ENCODE data around the gene MAT2B. TPM values are rescaled to one million over a fixed set of nuclear protein-coding genes. Genes with fewer than 3 reads are reported as not detected.

Gene MAT2B
- total and polyA plus RNA-seq, 4 donors, result 37.5 to 55.0 (median 38.5) TPM

DNA sequence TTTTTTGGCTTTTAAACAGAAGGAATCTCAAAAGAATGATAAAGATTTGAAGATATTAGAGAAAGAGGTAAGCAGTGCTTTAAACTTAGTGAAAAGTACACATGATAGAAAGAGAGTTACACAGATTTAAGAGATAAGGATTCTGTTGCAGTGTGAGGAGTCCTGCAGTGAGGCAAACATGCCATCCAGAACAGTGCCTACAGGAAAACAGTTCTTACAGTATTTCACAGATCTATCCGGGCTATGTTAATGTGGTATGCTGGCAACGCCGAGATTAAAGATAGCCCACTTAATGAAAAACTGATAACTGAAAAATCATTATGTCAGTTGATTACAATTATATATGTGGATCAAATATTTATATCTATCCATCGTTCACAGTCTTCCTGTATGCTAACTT is 37.7 kb upstream of the MAT2B start:
- no peaks in the 10 kb centered on the region for H3K36me3 ChIP-seq (ENCODE audit: control insufficient read depth, insufficient read depth, low read length)
- WGBS (ENCODE audit: insufficient coverage), result no CpG with 5 or more reads among the region's 4 CpGs
- no peak overlapping the region for H3K27ac ChIP-seq (ENCODE audit: low read depth, low read length)

DNA sequence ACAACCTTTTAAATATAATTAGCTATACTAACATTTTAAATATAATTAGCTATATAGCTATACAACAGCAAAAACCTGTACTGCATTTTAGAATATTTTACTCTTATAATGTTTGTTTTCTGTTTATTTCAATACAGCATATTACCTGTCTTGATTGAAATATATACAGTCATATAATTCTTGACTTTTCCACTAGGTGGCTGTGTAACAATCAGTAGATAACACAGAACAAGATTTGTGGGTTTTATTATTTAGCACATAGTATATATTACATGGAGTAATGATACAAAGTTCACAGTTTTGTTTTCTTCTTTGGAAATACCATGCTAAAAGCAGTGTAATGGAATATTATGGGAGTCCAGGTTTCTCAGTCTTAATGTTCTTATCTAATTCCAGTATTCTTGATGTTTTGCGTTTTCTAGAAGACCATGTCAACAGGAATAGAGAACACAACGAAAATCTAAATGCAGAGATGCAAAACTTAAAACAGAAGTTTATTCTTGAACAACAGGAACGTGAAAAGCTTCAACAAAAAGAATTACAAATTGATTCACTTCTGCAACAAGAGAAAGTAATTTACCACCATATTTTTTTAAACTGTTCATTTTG is 31.7 kb upstream of the MAT2B start:
- Histone ChIP-seq H3K4me1 (ENCODE audit: control insufficient read depth, insufficient read depth, low read length) (no peaks in the 10 kb centered on the region), H3K27ac (ENCODE audit: low read depth, low read length) (no peak overlapping the region), H3K27me3 (ENCODE audit: control insufficient read depth, insufficient read depth, low read length) (no peaks in the 10 kb centered on the region), H3K4me3 (ENCODE audit: low read depth, low read length) (no peak overlapping the region), H3K36me3 (ENCODE audit: control insufficient read depth, insufficient read depth, low read length) (no peaks in the 10 kb centered on the region), H3K9me3 (ENCODE audit: control insufficient read depth, insufficient read depth, low read length) (no peaks in the 10 kb centered on the region)
- WGBS (ENCODE audit: insufficient coverage), result 100% methylated on average over 1 of the region's 3 CpGs
- peak in 1 of 6 donors; percentile 3 for DNase-seq (ENCODE audit: low read depth in 4 of 6, low spot score in 6 of 6)

More for the DNA sequence above, 37.7 kb upstream of the MAT2B start:
- H3K4me1 ChIP-seq (ENCODE audit: control insufficient read depth, insufficient read depth, low read length), result no peaks in the 10 kb centered on the region
- DNase-seq (ENCODE audit: low read depth in 4 of 6, low spot score in 6 of 6), result no peak
- H3K27me3 ChIP-seq (ENCODE audit: control insufficient read depth, insufficient read depth, low read length), result no peaks in the 10 kb centered on the region
- no peaks in the 10 kb centered on the region for H3K9me3 ChIP-seq (ENCODE audit: control insufficient read depth, insufficient read depth, low read length)
- H3K4me3 ChIP-seq (ENCODE audit: low read depth, low read length), result no peak overlapping the region

DNA sequence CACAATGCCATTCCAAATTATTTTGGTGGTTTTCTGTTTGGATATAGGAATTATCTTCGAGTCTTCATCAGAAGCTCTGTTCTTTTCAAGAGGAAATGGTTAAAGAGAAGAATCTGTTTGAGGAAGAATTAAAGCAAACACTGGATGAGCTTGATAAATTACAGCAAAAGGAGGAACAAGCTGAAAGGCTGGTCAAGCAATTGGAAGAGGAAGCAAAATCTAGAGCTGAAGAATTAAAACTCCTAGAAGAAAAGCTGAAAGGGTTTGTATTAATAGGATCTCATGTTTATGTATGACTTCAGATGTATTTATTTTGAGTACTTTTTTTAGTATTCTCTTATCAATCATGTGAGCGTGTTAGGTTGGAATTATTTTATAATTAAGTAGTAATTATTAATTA is 30.0 kb upstream of the MAT2B start:
- Histone ChIP-seq H3K4me3 (ENCODE audit: low read depth, low read length) (no peak overlapping the region), H3K9me3 (ENCODE audit: control insufficient read depth, insufficient read depth, low read length) (no peaks in the 10 kb centered on the region), H3K36me3 (ENCODE audit: control insufficient read depth, insufficient read depth, low read length) (no peaks in the 10 kb centered on the region), H3K27me3 (ENCODE audit: control insufficient read depth, insufficient read depth, low read length) (no peaks in the 10 kb centered on the region), H3K4me1 (ENCODE audit: control insufficient read depth, insufficient read depth, low read length) (no peaks in the 10 kb centered on the region), H3K27ac (ENCODE audit: low read depth, low read length) (no peak overlapping the region)
- 100% methylated on average over 1 of the region's 2 CpGs for WGBS (ENCODE audit: insufficient coverage)
- DNase-seq (ENCODE audit: low read depth in 4 of 6, low spot score in 6 of 6), result no peak

DNA sequence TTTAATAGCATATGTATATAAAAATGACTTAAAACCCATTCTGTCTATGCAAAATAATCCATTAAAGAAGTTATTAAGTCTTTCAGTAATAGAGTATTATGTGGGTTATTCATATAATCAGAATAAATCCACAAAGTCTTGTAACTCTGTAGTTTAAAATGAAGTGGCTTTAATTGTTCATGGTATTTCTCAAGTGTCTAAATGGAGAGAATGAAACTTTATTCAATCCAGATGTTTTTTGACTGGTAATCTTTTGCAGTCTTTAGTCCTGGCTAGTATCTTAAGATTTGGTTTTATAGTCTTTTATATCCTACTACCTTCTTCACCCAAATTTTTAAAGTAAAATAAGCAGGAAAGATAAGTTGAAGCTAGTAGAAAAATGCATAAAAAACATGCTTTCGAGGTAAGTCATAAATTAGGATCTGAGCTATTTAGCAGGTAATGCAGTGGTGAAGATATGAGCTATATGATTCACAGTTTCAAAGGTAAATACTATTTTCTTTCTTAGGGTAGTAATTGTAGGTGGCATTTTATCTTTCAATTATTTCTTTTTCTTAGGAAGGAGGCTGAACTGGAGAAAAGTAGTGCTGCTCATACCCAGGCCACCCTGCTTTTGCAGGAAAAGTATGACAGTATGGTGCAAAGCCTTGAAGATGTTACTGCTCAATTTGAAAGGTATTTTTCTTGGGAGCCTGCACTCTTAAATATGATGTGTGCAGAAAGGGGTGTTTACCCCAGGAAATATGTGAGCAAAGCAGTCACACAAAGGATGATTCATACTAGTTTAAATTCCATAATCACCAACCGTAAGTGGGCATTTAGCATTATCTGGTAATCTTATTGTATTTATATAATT is 27.1 kb upstream of the MAT2B start:
- no peaks in the 10 kb centered on the region for H3K4me1 ChIP-seq (ENCODE audit: control insufficient read depth, insufficient read depth, low read length)
- H3K9me3 ChIP-seq (ENCODE audit: control insufficient read depth, insufficient read depth, low read length), result no peaks in the 10 kb centered on the region
- H3K27me3 ChIP-seq (ENCODE audit: control insufficient read depth, insufficient read depth, low read length), result no peaks in the 10 kb centered on the region
- no peaks in the 10 kb centered on the region for H3K36me3 ChIP-seq (ENCODE audit: control insufficient read depth, insufficient read depth, low read length)
- no peak for DNase-seq (ENCODE audit: low read depth in 4 of 6, low spot score in 6 of 6)
- no peak overlapping the region for H3K27ac ChIP-seq (ENCODE audit: low read depth, low read length)
- WGBS (ENCODE audit: insufficient coverage), result no CpG with 5 or more reads among the region's 2 CpGs
- H3K4me3 ChIP-seq (ENCODE audit: low read depth, low read length), result no peak overlapping the region

DNA sequence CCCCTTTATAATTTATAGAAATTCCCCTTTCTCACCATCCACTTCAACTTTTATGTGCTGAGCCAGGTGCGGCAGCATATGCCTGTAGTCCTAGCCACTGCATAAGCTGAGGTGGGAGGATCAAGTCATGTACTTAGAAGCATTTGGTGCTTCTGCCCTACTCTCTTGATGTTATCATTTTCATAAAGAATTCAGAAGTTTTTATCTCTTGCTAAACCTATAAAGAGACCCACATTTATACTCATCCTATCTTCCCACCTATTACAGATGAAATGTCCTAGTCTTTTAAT is 26.5 kb upstream of the MAT2B start:
- Histone ChIP-seq H3K4me1 (ENCODE audit: control insufficient read depth, insufficient read depth, low read length) (no peaks in the 10 kb centered on the region), H3K9me3 (ENCODE audit: control insufficient read depth, insufficient read depth, low read length) (no peaks in the 10 kb centered on the region), H3K27me3 (ENCODE audit: control insufficient read depth, insufficient read depth, low read length) (no peaks in the 10 kb centered on the region), H3K4me3 (ENCODE audit: low read depth, low read length) (no peak overlapping the region), H3K27ac (ENCODE audit: low read depth, low read length) (no peak overlapping the region), H3K36me3 (ENCODE audit: control insufficient read depth, insufficient read depth, low read length) (no peaks in the 10 kb centered on the region)
- DNase-seq (ENCODE audit: low read depth in 4 of 6, low spot score in 6 of 6), result no peak
- WGBS (ENCODE audit: insufficient coverage), result no CpG with 5 or more reads among the region's 1 CpG

DNA sequence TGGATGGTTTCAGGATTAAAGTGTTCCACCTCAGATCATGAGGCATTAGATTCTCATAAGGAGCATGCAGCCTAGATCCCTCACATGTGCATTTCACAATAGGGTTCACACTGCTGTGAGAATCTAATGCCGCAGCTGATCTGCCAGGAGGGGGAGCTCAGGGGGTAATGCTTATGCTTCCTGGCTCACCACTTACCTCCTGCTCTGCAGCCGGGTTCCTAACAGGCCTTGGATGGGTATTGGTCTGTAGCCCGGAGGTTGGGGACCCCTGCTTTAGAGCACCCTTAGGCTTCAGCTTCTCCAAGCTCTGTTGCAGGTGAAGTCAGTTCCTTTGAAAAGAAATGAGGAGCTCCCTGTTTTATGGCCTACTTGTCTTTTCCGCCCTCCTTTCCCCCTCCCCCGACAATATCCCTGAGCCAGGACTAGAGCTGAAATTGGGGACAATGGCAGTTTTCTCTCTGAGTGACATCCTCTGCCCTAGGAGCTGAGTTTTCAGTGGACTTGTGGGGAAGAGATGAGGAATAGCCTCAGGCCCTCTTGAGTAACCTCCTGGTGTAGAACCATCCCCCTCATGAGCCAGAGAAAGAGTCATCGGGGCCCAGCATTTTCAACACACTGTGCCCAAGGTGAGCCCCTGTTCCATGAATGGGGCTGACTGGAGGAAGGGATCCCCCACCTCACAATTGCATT is 16.2 kb upstream of the MAT2B start:
- no peaks in the 10 kb centered on the region for H3K9me3 ChIP-seq (ENCODE audit: control insufficient read depth, insufficient read depth, low read length)
- no peaks in the 10 kb centered on the region for H3K27me3 ChIP-seq (ENCODE audit: control insufficient read depth, insufficient read depth, low read length)
- no peaks in the 10 kb centered on the region for H3K4me1 ChIP-seq (ENCODE audit: control insufficient read depth, insufficient read depth, low read length)
- H3K4me3 ChIP-seq (ENCODE audit: low read depth, low read length), result no peak overlapping the region
- 100% methylated on average over 1 of the region's 6 CpGs for WGBS (ENCODE audit: insufficient coverage)
- no peak overlapping the region for H3K27ac ChIP-seq (ENCODE audit: low read depth, low read length)
- DNase-seq (ENCODE audit: low read depth in 4 of 6, low spot score in 6 of 6), result no peak
- H3K36me3 ChIP-seq (ENCODE audit: control insufficient read depth, insufficient read depth, low read length), result no peaks in the 10 kb centered on the region

DNA sequence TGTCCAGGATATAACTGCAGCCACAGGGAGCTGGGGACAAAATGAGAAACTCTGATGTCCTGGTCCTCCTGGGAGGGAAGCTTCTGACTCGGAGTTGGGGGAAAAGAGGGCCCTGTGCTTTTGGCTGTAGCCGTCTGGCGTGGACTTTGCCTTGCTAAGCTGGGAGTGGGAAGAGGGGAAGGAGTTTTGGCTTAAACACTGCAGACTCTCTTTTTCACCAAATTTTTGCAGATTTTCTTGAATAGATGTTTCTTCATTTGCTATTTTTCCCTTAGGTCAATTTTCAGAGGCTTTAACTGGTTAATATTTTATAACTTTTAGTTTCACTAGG is 15.7 kb upstream of the MAT2B start:
- no peaks in the 10 kb centered on the region for H3K27me3 ChIP-seq (ENCODE audit: control insufficient read depth, insufficient read depth, low read length)
- no peaks in the 10 kb centered on the region for H3K4me1 ChIP-seq (ENCODE audit: control insufficient read depth, insufficient read depth, low read length)
- 100% methylated on average over 1 of the region's 3 CpGs for WGBS (ENCODE audit: insufficient coverage)
- no peak for DNase-seq (ENCODE audit: low read depth in 4 of 6, low spot score in 6 of 6)
- no peaks in the 10 kb centered on the region for H3K36me3 ChIP-seq (ENCODE audit: control insufficient read depth, insufficient read depth, low read length)
- no peak overlapping the region for H3K27ac ChIP-seq (ENCODE audit: low read depth, low read length)
- H3K4me3 ChIP-seq (ENCODE audit: low read depth, low read length), result no peak overlapping the region
- H3K9me3 ChIP-seq (ENCODE audit: control insufficient read depth, insufficient read depth, low read length), result no peaks in the 10 kb centered on the region

DNA sequence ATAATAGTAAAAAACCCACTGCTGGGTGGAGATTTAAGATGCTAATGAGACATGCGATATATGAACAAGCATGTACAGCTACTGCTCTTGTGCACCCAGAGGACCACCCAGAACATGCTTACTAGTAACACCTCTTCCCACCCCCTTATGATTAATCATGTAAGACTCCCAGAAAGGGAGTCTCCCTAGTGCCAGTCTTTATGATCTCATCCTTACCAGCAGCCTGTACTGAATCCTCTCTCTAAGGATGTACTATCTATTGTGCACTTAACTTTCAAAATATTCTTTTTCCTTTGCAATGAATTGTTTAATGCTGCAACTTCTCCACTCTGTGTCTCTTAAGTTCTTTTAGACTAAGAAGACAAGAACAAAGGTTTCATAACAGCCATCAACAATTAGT is 9.1 kb upstream of the MAT2B start:
- no peak for DNase-seq (ENCODE audit: low read depth in 4 of 6, low spot score in 6 of 6)
- no peaks in the 10 kb centered on the region for H3K9me3 ChIP-seq (ENCODE audit: control insufficient read depth, insufficient read depth, low read length)
- H3K36me3 ChIP-seq (ENCODE audit: control insufficient read depth, insufficient read depth, low read length), result no peaks in the 10 kb centered on the region
- H3K27ac ChIP-seq (ENCODE audit: low read depth, low read length), result no peak overlapping the region
- no peak overlapping the region for H3K4me3 ChIP-seq (ENCODE audit: low read depth, low read length)
- no CpG with 5 or more reads among the region's 1 CpG for WGBS (ENCODE audit: insufficient coverage)
- no peaks in the 10 kb centered on the region for H3K27me3 ChIP-seq (ENCODE audit: control insufficient read depth, insufficient read depth, low read length)
- no peaks in the 10 kb centered on the region for H3K4me1 ChIP-seq (ENCODE audit: control insufficient read depth, insufficient read depth, low read length)

DNA sequence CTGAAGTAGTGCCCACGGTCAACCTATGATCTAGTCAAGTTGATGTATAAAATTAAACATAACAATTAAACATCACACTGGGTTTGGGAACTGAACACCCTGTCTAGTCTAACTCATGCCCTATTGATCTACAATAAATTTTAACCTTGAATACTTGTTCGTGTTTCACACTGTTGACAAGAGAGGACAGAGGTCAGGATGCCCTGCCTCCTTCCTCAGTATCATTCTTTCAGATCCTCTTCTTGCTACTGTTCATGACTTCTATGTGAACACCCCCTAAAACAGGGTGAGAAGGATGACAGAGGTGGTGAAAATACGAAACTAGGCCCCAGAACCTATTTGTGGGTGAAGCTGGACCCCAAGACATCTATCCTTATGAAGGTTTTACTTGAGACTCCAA is 8.1 kb upstream of the MAT2B start:
- no CpG with 5 or more reads among the region's 3 CpGs for WGBS (ENCODE audit: insufficient coverage)
- Histone ChIP-seq H3K9me3 (ENCODE audit: control insufficient read depth, insufficient read depth, low read length) (no peaks in the 10 kb centered on the region), H3K27ac (ENCODE audit: low read depth, low read length) (no peak overlapping the region), H3K36me3 (ENCODE audit: control insufficient read depth, insufficient read depth, low read length) (no peaks in the 10 kb centered on the region), H3K4me3 (ENCODE audit: low read depth, low read length) (no peak overlapping the region), H3K27me3 (ENCODE audit: control insufficient read depth, insufficient read depth, low read length) (no peaks in the 10 kb centered on the region), H3K4me1 (ENCODE audit: control insufficient read depth, insufficient read depth, low read length) (no peaks in the 10 kb centered on the region)
- no peak for DNase-seq (ENCODE audit: low read depth in 4 of 6, low spot score in 6 of 6)

DNA sequence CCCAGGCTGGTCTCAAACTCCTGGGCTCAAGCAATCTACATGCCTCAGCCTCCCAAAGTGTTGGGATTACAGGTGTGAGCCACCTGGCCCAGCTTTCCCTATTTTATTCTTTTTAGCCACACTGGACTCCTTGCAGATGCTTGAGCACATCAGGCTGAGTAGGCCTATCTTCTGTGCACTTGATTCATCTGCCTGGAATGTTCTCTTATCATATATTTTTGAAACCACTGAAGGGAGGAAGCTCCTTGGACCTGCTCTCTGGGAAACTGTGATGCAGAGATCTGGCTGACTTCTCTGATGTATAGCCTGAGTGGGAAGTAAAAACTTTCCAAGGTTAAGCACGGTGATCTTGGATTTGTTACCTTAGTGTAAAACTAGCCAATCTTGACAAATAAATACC is 6.5 kb upstream of the MAT2B start:
- no peaks in the 10 kb centered on the region for H3K4me1 ChIP-seq (ENCODE audit: control insufficient read depth, insufficient read depth, low read length)
- no CpG with 5 or more reads among the region's 1 CpG for WGBS (ENCODE audit: insufficient coverage)

More for the DNA sequence above, 6.5 kb upstream of the MAT2B start:
- H3K9me3 ChIP-seq (ENCODE audit: control insufficient read depth, insufficient read depth, low read length), result no peaks in the 10 kb centered on the region
- no peaks in the 10 kb centered on the region for H3K27me3 ChIP-seq (ENCODE audit: control insufficient read depth, insufficient read depth, low read length)
- DNase-seq (ENCODE audit: low read depth in 4 of 6, low spot score in 6 of 6), result no peak
- no peak overlapping the region for H3K4me3 ChIP-seq (ENCODE audit: low read depth, low read length)
- H3K36me3 ChIP-seq (ENCODE audit: control insufficient read depth, insufficient read depth, low read length), result no peaks in the 10 kb centered on the region
- H3K27ac ChIP-seq (ENCODE audit: low read depth, low read length), result no peak overlapping the region

Data from spinal cord (tissue), 10 donors.